Fibroblast of pulmonary artery (primary cell): Measurements from ENCODE around the gene CNTFR.

Source experiments
- DNase-seq: peaks from one replicate; pipeline ENCODE4 v3.0.0-alpha.2; 2010; ENCODE audit warnings: low read depth
- H3K4me3 ChIP-seq: replicated peaks from 2 replicates; pipeline ENCODE4 v1.5.1; 2011; ENCODE audit warnings: low read depth, mild to moderate bottlenecking, control low read depth, low read length, moderate library complexity
- TF ChIP-seq, protein P1 (sequence below): IDR thresholded peaks from 2 replicates; pipeline ENCODE4 v1.5.1; 2011; ENCODE audit warnings: mild to moderate bottlenecking, control low read depth, low read length, inconsistent platforms; ENCODE audit errors: missing control alignments

CNTFR gene

GRCh38 chr9:34552986-34553385 is 36.5 kb downstream of the CNTFR start:
- TF ChIP-seq, protein P1, sequence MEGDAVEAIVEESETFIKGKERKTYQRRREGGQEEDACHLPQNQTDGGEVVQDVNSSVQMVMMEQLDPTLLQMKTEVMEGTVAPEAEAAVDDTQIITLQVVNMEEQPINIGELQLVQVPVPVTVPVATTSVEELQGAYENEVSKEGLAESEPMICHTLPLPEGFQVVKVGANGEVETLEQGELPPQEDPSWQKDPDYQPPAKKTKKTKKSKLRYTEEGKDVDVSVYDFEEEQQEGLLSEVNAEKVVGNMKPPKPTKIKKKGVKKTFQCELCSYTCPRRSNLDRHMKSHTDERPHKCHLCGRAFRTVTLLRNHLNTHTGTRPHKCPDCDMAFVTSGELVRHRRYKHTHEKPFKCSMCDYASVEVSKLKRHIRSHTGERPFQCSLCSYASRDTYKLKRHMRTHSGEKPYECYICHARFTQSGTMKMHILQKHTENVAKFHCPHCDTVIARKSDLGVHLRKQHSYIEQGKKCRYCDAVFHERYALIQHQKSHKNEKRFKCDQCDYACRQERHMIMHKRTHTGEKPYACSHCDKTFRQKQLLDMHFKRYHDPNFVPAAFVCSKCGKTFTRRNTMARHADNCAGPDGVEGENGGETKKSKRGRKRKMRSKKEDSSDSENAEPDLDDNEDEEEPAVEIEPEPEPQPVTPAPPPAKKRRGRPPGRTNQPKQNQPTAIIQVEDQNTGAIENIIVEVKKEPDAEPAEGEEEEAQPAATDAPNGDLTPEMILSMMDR = no peak
- H3K4me3 ChIP-seq = no peak overlapping the region
- no peak for DNase-seq

- DNase-seq = no peak
- TF ChIP-seq, protein P1 = no peak
These were observed 36.9 kb downstream of the CNTFR start for GRCh38 chr9:34552606-34552981.

GRCh38 chr9:34551751-34552605 is 37.5 kb downstream of the CNTFR start:
- no peak for DNase-seq
- no peak overlapping the region for H3K4me3 ChIP-seq
- TF ChIP-seq, protein P1 = no peak

More at GRCh38 chr9:34552606-34552981, 36.9 kb downstream of the CNTFR start:
- H3K4me3 ChIP-seq = no peak overlapping the region

GRCh38 chr9:34550681-34551270 is 38.7 kb downstream of the CNTFR start:
- TF ChIP-seq, protein P1 = no peak
- no peak for DNase-seq
- H3K4me3 ChIP-seq = no peak overlapping the region

DNA sequence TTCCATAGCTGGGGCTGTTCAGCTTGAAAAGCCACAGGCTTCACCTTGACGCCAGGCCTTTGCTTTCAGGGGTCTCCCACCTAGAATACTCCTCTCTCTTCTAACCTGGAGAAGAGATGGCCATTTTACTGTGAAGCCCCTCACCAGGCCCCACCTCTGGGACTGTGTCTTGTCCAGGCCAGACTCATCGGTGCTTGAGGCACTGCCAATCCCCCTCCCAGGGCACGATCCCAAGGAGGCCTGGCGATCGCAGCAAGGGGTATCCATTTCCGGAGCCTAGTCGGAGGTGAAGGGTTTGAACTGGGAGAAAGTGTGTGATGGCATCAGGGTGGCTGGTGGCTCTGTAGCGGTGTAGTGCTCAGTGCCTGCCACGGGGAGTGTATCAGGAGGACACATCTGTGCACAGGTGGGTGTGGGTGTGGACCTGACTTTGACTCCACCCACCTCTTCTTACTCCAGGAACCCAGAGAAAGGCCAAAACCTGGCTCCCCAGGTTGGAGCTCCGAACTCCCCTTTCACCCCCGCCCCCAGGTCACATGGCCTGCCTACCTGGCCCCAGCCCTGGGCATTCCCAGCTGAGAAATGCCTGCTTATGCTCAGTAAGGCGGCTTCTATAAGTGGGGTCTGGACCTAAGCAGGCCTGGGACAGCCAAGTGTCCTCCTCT is 39.4 kb downstream of the CNTFR start:
- no peak overlapping the region for H3K4me3 ChIP-seq
- no peak for DNase-seq
- TF ChIP-seq, protein P1 = no peak

DNA sequence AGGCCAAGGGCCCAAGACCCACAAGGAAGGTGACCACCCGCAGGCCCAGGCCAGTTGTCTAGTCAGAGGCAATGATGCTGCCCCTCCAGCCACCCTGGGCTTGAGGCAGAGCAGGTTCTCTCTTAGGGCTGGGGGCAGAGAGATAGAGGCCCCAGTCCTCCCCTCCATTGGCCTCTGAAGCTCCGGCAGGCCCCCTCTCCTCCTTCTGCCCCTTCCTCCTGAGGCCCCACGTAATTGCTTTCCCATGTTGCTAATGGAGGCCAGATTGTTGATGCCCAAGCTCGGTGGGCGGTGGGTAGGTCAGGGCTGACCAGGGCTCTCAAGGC is 40.2 kb downstream of the CNTFR start:
- H3K4me3 ChIP-seq = no peak overlapping the region
- no peak for DNase-seq
- TF ChIP-seq, protein P1 = no peak
